ENCODE data around the gene ST6GALNAC3. TPM values are rescaled to one million over a fixed set of nuclear protein-coding genes. Genes with fewer than 3 reads are reported as not detected.

The ST6GALNAC3 gene
- total RNA-seq, 1 donor from 2014 or later = 46.8 TPM

DNA sequence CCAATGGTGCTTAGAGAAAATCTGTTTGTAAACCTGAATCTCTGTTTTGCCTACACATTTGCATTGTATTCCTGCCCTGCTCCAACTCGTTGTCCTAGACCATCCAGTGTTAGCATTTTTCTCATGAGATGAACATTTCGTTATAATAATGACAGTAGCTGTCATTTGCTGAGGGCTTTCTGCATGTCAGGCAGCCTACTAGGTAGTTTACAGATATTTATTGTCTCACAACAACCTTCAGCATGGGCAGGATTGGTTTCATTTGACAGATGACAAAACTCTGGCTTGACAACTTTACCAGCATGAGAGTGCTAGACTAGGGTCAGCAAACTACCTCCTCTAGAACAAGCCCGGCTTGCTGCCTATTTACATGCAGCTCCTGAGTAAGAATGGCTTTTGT is 10.1 kb downstream of the ST6GALNAC3 start:
- TF ChIP-seq, protein P1, sequence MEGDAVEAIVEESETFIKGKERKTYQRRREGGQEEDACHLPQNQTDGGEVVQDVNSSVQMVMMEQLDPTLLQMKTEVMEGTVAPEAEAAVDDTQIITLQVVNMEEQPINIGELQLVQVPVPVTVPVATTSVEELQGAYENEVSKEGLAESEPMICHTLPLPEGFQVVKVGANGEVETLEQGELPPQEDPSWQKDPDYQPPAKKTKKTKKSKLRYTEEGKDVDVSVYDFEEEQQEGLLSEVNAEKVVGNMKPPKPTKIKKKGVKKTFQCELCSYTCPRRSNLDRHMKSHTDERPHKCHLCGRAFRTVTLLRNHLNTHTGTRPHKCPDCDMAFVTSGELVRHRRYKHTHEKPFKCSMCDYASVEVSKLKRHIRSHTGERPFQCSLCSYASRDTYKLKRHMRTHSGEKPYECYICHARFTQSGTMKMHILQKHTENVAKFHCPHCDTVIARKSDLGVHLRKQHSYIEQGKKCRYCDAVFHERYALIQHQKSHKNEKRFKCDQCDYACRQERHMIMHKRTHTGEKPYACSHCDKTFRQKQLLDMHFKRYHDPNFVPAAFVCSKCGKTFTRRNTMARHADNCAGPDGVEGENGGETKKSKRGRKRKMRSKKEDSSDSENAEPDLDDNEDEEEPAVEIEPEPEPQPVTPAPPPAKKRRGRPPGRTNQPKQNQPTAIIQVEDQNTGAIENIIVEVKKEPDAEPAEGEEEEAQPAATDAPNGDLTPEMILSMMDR (IDR thresholded peaks at IDR 0.05; ENCODE audit: unreplicated experiment) = no peak
- Mint-ChIP-seq H3K27me3 (ENCODE audit: unreplicated experiment) (peaks cover 2% of the 10 kb centered on the region), H3K36me3 (ENCODE audit: low read depth, unreplicated experiment) (no peaks in the 10 kb centered on the region), H3K4me3 (ENCODE audit: unreplicated experiment) (no peak overlapping the region), H3K4me1 (ENCODE audit: unreplicated experiment) (peaks cover 46% of the 10 kb centered on the region), H3K9me3 (ENCODE audit: unreplicated experiment) (no peaks in the 10 kb centered on the region), H3K27ac (ENCODE audit: unreplicated experiment) (no peak overlapping the region)
- no peak for DNase-seq (ENCODE audit: low spot score)

GRCh38 chr1:76086109-76086508 is 11.6 kb downstream of the ST6GALNAC3 start:
- H3K27me3 Mint-ChIP-seq (ENCODE audit: unreplicated experiment) = no peaks in the 10 kb centered on the region
- no peak overlapping the region for H3K27ac Mint-ChIP-seq (ENCODE audit: unreplicated experiment)
- TF ChIP-seq, protein P1 (IDR thresholded peaks at IDR 0.05; ENCODE audit: unreplicated experiment) = no peak
- peaks cover 34% of the 10 kb centered on the region for H3K4me1 Mint-ChIP-seq (ENCODE audit: unreplicated experiment)
- no peaks in the 10 kb centered on the region for H3K9me3 Mint-ChIP-seq (ENCODE audit: unreplicated experiment)
- no peak overlapping the region for H3K4me3 Mint-ChIP-seq (ENCODE audit: unreplicated experiment)
- DNase-seq (ENCODE audit: low spot score) = no peak
- no peaks in the 10 kb centered on the region for H3K36me3 Mint-ChIP-seq (ENCODE audit: low read depth, unreplicated experiment)

GRCh38 chr1:76086597-76086996 is 12.1 kb downstream of the ST6GALNAC3 start:
- TF ChIP-seq, protein P1 (IDR thresholded peaks at IDR 0.05; ENCODE audit: unreplicated experiment) = no peak
- no peaks in the 10 kb centered on the region for H3K27me3 Mint-ChIP-seq (ENCODE audit: unreplicated experiment)
- H3K4me3 Mint-ChIP-seq (ENCODE audit: unreplicated experiment) = no peak overlapping the region
- DNase-seq (ENCODE audit: low spot score) = no peak
- peaks cover 30% of the 10 kb centered on the region for H3K4me1 Mint-ChIP-seq (ENCODE audit: unreplicated experiment)
- no peak overlapping the region for H3K27ac Mint-ChIP-seq (ENCODE audit: unreplicated experiment)
- H3K9me3 Mint-ChIP-seq (ENCODE audit: unreplicated experiment) = no peaks in the 10 kb centered on the region
- H3K36me3 Mint-ChIP-seq (ENCODE audit: low read depth, unreplicated experiment) = no peaks in the 10 kb centered on the region

DNA sequence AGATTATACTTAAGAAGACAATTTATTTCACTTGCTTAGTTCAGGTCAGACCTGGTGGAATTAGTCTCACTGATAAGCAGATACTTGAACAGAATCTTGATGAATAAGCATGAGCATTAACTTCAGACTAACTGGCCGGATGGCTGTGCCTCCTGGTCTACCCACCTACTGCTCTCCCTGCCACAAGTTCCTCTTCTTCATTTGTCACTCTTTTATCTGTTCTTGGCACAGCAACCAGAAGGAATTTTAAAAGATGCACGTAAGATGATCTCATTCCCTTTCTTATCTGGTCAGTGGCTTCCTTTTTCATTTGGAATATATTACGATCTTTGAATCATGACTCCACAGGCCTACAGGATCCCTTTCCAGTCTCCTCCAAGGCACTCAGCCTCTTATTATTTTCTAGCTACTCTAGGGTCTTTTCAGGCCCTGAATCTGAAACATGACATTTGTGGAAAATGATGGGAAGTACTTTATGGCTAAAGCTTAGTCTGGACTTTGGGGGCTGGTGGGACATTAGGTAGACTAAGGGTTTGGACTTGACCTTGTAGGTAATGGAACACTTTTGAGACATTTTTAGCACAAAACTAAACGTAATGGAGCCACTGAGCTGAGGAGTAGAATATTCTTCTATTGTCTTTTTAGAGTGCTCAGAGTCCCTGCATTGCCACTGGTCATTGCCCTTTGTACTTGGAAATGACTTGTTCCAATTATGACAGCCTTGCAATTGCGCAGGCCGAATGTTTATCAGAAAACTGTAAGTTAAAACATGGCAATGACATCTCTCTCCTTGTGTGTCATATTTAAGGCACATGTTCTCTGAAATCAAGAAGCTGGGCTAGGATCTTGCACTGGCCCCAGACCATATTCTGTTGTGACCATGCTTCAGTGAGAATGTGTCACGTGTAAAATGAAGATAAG is 16.0 kb downstream of the ST6GALNAC3 start:
- H3K27me3 Mint-ChIP-seq (ENCODE audit: unreplicated experiment) = no peaks in the 10 kb centered on the region
- no peak for DNase-seq (ENCODE audit: low spot score)
- no peak overlapping the region for H3K4me3 Mint-ChIP-seq (ENCODE audit: unreplicated experiment)
- no peak overlapping the region for H3K27ac Mint-ChIP-seq (ENCODE audit: unreplicated experiment)
- H3K9me3 Mint-ChIP-seq (ENCODE audit: unreplicated experiment) = no peaks in the 10 kb centered on the region
- H3K4me1 Mint-ChIP-seq (ENCODE audit: unreplicated experiment) = peaks cover 13% of the 10 kb centered on the region
- H3K36me3 Mint-ChIP-seq (ENCODE audit: low read depth, unreplicated experiment) = no peaks in the 10 kb centered on the region
- TF ChIP-seq, protein P1 (IDR thresholded peaks at IDR 0.05; ENCODE audit: unreplicated experiment) = no peak

- H3K36me3 Mint-ChIP-seq (ENCODE audit: low read depth, unreplicated experiment) = no peaks in the 10 kb centered on the region
- peaks cover 2% of the 10 kb centered on the region for H3K4me1 Mint-ChIP-seq (ENCODE audit: unreplicated experiment)
- no peaks in the 10 kb centered on the region for H3K9me3 Mint-ChIP-seq (ENCODE audit: unreplicated experiment)
- no peaks in the 10 kb centered on the region for H3K27me3 Mint-ChIP-seq (ENCODE audit: unreplicated experiment)
- TF ChIP-seq, protein P1 (IDR thresholded peaks at IDR 0.05; ENCODE audit: unreplicated experiment) = no peak
- no peak for DNase-seq (ENCODE audit: low spot score)
- H3K4me3 Mint-ChIP-seq (ENCODE audit: unreplicated experiment) = no peak overlapping the region
- no peak overlapping the region for H3K27ac Mint-ChIP-seq (ENCODE audit: unreplicated experiment)
Measured at GRCh38 chr1:76092812-76093211, 18.3 kb downstream of the ST6GALNAC3 start.
